A549 (cell line): ENCODE measurements around the gene RUNDC1.

Experiments
- CEBPB ChIP-seq, 2 experiments: fragments of >200 bp in 1 of 2; sonication (Bioruptor Twin) in 1 of 2; formaldehyde crosslinking in 1 of 2; IDR thresholded peaks; 2 replicates each; pipeline ENCODE4 v1.6.1; 2012 to 2016
- CHD2 ChIP-seq: fragments of 150-350 bp; IDR thresholded peaks from 2 replicates; pipeline ENCODE4 v1.6.1; 2014; ENCODE audit warnings: low read length; ENCODE audit not compliant: partially characterized antibody
- CTCF ChIP-seq: fragments of >200 bp; sonication (Bioruptor Twin); formaldehyde crosslinking; IDR thresholded peaks from 3 replicates; pipeline ENCODE4 v1.5.1; 2016
- ELK1 ChIP-seq: fragments of 150-350 bp; IDR thresholded peaks from 2 replicates; pipeline ENCODE4 v1.6.1; 2014; ENCODE audit warnings: low read depth, mild to moderate bottlenecking, low read length
- ESRRA ChIP-seq: fragments of 150-350 bp; IDR thresholded peaks from 2 replicates; pipeline ENCODE4 v1.6.1; 2014; ENCODE audit warnings: mild to moderate bottlenecking, low read length, borderline replicate concordance
- HOXB13 ChIP-seq: fragments of 250-450 bp; sonication (Bioruptor Pico); IDR thresholded peaks from 2 replicates; pipeline ENCODE4 v1.5.0; 2020; ENCODE audit warnings: low read depth, mild to moderate bottlenecking, moderate library complexity
- MAZ ChIP-seq: fragments of 150-350 bp; IDR thresholded peaks from 2 replicates; pipeline ENCODE4 v1.6.1; 2014; ENCODE audit warnings: antibody characterized with exemption, low read depth, low read length, borderline replicate concordance
- POLR2A ChIP-seq: IDR thresholded peaks from 2 replicates; pipeline ENCODE4 v1.6.1; 2012; ENCODE audit warnings: mild to moderate bottlenecking, low read length
- RAD21 ChIP-seq, 2 experiments: fragments of >200 bp in 1 of 2; sonication (Bioruptor Twin) in 1 of 2; formaldehyde crosslinking in 1 of 2; IDR thresholded peaks in 1 of 2; conservative IDR thresholded peaks in 1 of 2; 2 replicates in 1 of 2; 3 replicates in 1 of 2; pipeline ENCODE4 v1.6.1; 2012 to 2018; ENCODE audit warnings: inconsistent platforms in 1 of 2
- RNF2 ChIP-seq: fragments of 200-600 bp; sonication (generic); IDR thresholded peaks from 2 replicates; pipeline ENCODE4 v1.6.1; 2016; ENCODE audit warnings: low read depth, mild to moderate bottlenecking, antibody characterized with exemption, moderate library complexity, borderline replicate concordance
- SMC3 ChIP-seq: fragments of >200 bp; sonication (Bioruptor Twin); formaldehyde crosslinking; IDR thresholded peaks from 3 replicates; pipeline ENCODE4 v1.6.1; 2018; ENCODE audit warnings: inconsistent platforms
- SREBF2 ChIP-seq: fragments of 450-650 bp; IDR thresholded peaks from 2 replicates; pipeline ENCODE4 v1.6.1; 2014; ENCODE audit warnings: mild to moderate bottlenecking, moderate library complexity

- TF ChIP-seq CTCF (no peak), RAD21 (conservative IDR thresholded peaks at IDR 0.05 in 1 of 2, IDR thresholded peaks at IDR 0.05 in 1 of 2) (no peak), ESRRA (no peak), CHD2 (no peak), RNF2 (no peak), HOXB13 (CRISPR knock-in tag) (no peak), SREBF2 (no peak), ELK1 (no peak), POLR2A (no peak), CEBPB (IDR thresholded peaks at IDR 0.05) (no peak), MAZ (no peak), SMC3 (no peak)
Observed at GRCh38 chr17:42975265-42975664, 5.1 kb upstream of the RUNDC1 start.
